Measurements from ENCODE around the gene DNMT1.
"Not testable (repeated sequence)": the region's sequence is repeated elsewhere in the genome, so short reads cannot be mapped to it uniquely, and the experiment has no call there.

DNMT1 gene

DNA sequence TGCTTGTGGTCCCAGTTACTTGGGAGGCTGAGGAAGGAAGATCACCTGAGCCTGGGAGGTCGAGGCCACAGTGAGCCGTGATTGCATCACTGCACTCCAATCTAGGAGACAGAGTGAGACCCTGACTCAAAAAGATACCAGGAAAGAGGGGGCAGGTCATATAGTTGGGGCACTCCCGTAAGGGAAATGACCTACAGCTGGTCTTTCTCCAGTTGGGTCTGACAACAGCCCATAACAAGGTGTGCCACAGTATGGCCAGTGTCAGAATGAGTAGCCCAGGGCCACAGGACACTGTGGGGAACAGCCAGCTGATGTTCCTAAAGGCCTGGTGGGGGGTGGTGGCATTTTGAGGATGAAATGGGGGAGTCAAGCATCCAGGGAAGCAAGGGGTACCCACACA is 10.8 kb downstream of the DNMT1 start:
- no peak overlapping the region; the same call in 1 of the 2 replicates for H3K4me3 ChIP-seq (ENCODE audit: low read depth, low read length)
- DNase-seq (ENCODE audit: low read depth) = no peak
- no peak for TF ChIP-seq CTCF (IDR thresholded peaks at IDR 0.05; ENCODE audit: control insufficient read depth, extremely low read depth, insufficient read depth)

GRCh38 chr19:10182847-10183246 is 11.9 kb downstream of the DNMT1 start:
- no peak for DNase-seq (ENCODE audit: low read depth)
- TF ChIP-seq CTCF (IDR thresholded peaks at IDR 0.05; ENCODE audit: control insufficient read depth, extremely low read depth, insufficient read depth) = no peak
- H3K4me3 ChIP-seq (ENCODE audit: low read depth, low read length) = no peak overlapping the region

GRCh38 chr19:10182076-10182475 is 12.7 kb downstream of the DNMT1 start:
- no peak for TF ChIP-seq CTCF (IDR thresholded peaks at IDR 0.05; ENCODE audit: control insufficient read depth, extremely low read depth, insufficient read depth)
- DNase-seq (ENCODE audit: low read depth) = no peak

GRCh38 chr19:10180459-10180858 is 14.3 kb downstream of the DNMT1 start:
- no peak for TF ChIP-seq CTCF (IDR thresholded peaks at IDR 0.05; ENCODE audit: control insufficient read depth, extremely low read depth, insufficient read depth)
- no peak overlapping the region for H3K4me3 ChIP-seq (ENCODE audit: low read depth, low read length)
- DNase-seq (ENCODE audit: low read depth) = no peak

More at GRCh38 chr19:10182076-10182475, 12.7 kb downstream of the DNMT1 start:
- no peak overlapping the region for H3K4me3 ChIP-seq (ENCODE audit: low read depth, low read length)

- not testable (repeated sequence) for DNase-seq (ENCODE audit: low read depth); H3K4me3 ChIP-seq (ENCODE audit: low read depth, low read length)
These were observed 14.7 kb downstream of the DNMT1 start for GRCh38 chr19:10180024-10180423.

DNA sequence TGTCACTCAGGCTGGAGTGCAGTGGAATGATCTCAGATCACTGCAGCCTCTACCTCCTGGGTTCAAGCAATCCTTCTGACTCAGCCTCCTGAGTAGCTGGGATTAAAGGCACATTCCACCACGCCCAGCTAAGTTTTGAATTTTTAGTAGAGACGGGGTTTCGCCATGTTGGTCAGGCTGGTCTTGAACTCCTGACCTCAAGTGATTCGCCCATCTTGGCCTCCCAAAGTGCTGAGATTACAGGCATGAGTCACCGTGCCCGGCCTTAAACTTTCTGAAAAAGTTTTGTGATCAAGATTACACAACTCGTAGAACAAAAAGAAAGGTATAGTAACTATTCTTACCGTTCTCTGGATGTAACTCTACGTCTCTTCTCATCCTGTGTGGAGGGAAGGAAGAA is 21.2 kb downstream of the DNMT1 start:
- no peak overlapping the region for H3K4me3 ChIP-seq (ENCODE audit: low read depth, low read length)
- no peak for DNase-seq (ENCODE audit: low read depth)
- no peak for TF ChIP-seq CTCF (IDR thresholded peaks at IDR 0.05; ENCODE audit: control insufficient read depth, extremely low read depth, insufficient read depth)

DNA sequence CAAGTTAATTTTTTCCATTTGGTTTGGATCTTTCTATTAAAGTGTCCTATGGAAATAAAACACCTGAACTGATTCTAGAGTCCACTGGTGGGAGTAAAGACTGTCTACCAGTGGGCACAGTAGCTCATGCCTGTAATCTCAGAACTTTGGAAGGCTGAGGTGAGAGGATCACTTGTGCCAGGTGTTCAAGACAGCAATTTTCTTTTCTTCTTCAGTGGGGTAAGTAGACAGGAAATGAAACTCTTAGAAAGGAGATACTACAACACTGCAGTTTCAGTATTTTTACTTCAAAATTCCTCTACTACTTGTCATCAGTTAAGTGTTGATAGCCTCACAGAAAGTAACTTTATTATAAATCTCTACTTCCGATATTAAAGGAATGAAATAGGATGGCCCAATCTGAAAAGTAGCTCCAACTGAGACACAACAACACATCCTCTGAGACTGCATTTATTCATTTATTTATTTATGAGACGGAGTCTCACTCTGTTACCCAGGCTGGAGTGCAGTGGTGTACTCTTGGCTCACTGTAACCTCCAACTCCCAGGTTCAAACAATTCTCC is 26.3 kb downstream of the DNMT1 start:
- H3K4me3 ChIP-seq (ENCODE audit: low read depth, low read length) = no peak overlapping the region
- TF ChIP-seq CTCF (IDR thresholded peaks at IDR 0.05; ENCODE audit: control insufficient read depth, extremely low read depth, insufficient read depth) = no peak
- DNase-seq (ENCODE audit: low read depth) = no peak
